GM21526 (cell line): ENCODE measurements around the gene SYS1.

ENCODE experiments used
- ATAC-seq: cut with Tn5 transposase; IDR thresholded peaks from one replicate; pipeline ENCODE4 v1.9.1; 2021; ENCODE audit warnings: moderate library complexity; ENCODE audit not compliant: unreplicated experiment, low FRiP score

Gene SYS1

GRCh38 chr20:45374966-45375365, 12.0 kb downstream of the SYS1 start:
- ATAC-seq, result no peak

- ATAC-seq, result no peak
Observed at GRCh38 chr20:45377269-45377668, 14.3 kb downstream of the SYS1 start.

- ATAC-seq, result no peak
Observed at GRCh38 chr20:45378191-45378590, 15.2 kb downstream of the SYS1 start, which contains the start of gene TP53TG5. TSS of gene TP53TG5 (minus strand) at chr20:45378325. CDS start at chr20:45378236, 89 bp downstream.

- ATAC-seq, result no peak
Observed at GRCh38 chr20:45387274-45387673, 24.3 kb downstream of the SYS1 start.

GRCh38 chr20:45390931-45391330, 28.0 kb downstream of the SYS1 start:
- ATAC-seq, result no peak

GRCh38 chr20:45391559-45391958, 28.6 kb downstream of the SYS1 start:
- no peak for ATAC-seq

- ATAC-seq, result no peak
Observed at GRCh38 chr20:45392733-45393132, 29.8 kb downstream of the SYS1 start.

GRCh38 chr20:45394221-45395113, 31.5 kb downstream of the SYS1 start:
- ATAC-seq, result no peak

- ATAC-seq, result no peak
Observed at GRCh38 chr20:45395114-45395415, 32.1 kb downstream of the SYS1 start.

GRCh38 chr20:45399018-45399417, 36.1 kb downstream of the SYS1 start:
- ATAC-seq, result no peak

- no peak for ATAC-seq
Observed at GRCh38 chr20:45400346-45401031, 37.5 kb downstream of the SYS1 start.

- no peak for ATAC-seq
Observed at GRCh38 chr20:45402946-45403345, 40.0 kb downstream of the SYS1 start.

- no peak for ATAC-seq
Observed at GRCh38 chr20:45404438-45404837, 41.5 kb downstream of the SYS1 start.

GRCh38 chr20:45405571-45406259, 42.8 kb downstream of the SYS1 start:
- no peak for ATAC-seq

- no peak for ATAC-seq
Observed at GRCh38 chr20:45406260-45407066, 43.5 kb downstream of the SYS1 start.

- no peak for ATAC-seq
Observed at GRCh38 chr20:45407067-45407745, 44.2 kb downstream of the SYS1 start.

GRCh38 chr20:45407783-45408645, 45.1 kb downstream of the SYS1 start, which contains the start of gene DBNDD2:
TSS of gene DBNDD2 (plus strand) at chr20:45408289. CDS start at chr20:45408468, 179 bp downstream.
- no peak for ATAC-seq

GRCh38 chr20:45408646-45409213, 45.8 kb downstream of the SYS1 start:
- no peak for ATAC-seq
